Effector memory CD8-positive, alpha-beta T cell (primary cell): ENCODE data around the gene CEP85L.

Experiments
- ATAC-seq: fragments of 150-1000 bp; cut with Tn5 transposase; replicated peaks from 2 replicates; pipeline ENCODE4 v1.10.0; 2021; ENCODE audit warnings: mild to moderate bottlenecking, moderate library complexity
- DNase-seq, 3 experiments: peaks; one replicate each; pipeline ENCODE4 v3.0.0; 2021
- H3K27ac Mint-ChIP-seq, 2 donors: one replicate each; pipeline ENCODE4 v1.8.0; 2022; ENCODE audit warnings: mild to moderate bottlenecking in 2 of 2, mixed read lengths in 2 of 2, moderate library complexity in 2 of 2
- H3K27me3 Mint-ChIP-seq, 2 donors: one replicate each; pipeline ENCODE4 v1.8.0; 2022; ENCODE audit warnings: mixed read lengths in 2 of 2
- H3K36me3 Mint-ChIP-seq: one replicate; pipeline ENCODE4 v1.8.0; 2022; ENCODE audit warnings: mild to moderate bottlenecking, moderate library complexity, mixed read lengths; ENCODE audit not compliant: insufficient read depth
- H3K4me1 Mint-ChIP-seq, 2 donors: one replicate each; pipeline ENCODE4 v1.8.0; 2022; ENCODE audit warnings: low read depth in 2 of 2, mixed read lengths in 2 of 2
- H3K4me3 Mint-ChIP-seq, 2 donors: one replicate each; pipeline ENCODE4 v1.8.0; 2022; ENCODE audit warnings: mild to moderate bottlenecking in 2 of 2, mixed read lengths in 2 of 2, moderate library complexity in 2 of 2
- H3K9me3 Mint-ChIP-seq, 2 donors: one replicate each; pipeline ENCODE4 v1.8.0; 2022; ENCODE audit warnings: mixed read lengths in 2 of 2

The CEP85L gene

GRCh38 chr6:118524686-118525085 lies 126.7 kb downstream of the CEP85L start:
- Mint-ChIP-seq H3K9me3 (no peaks in the 10 kb centered on the region), H3K27ac (peak overlapping the region in 1 of 2 donors; percentile 5), H3K4me1 (peaks cover 21 to 28% of the 10 kb centered on the region in 2 donors), H3K27me3 (no peaks in the 10 kb centered on the region), H3K4me3 (no peak overlapping the region), H3K36me3 (peaks cover 29% of the 10 kb centered on the region)
- ATAC-seq (peak; percentile 27), DNase-seq (no peak)

GRCh38 chr6:118523216-118523615 lies 128.2 kb downstream of the CEP85L start:
- DNase-seq (no peak), ATAC-seq (no peak)
- H3K4me3 Mint-ChIP-seq, result no peak overlapping the region
- peaks cover 34% of the 10 kb centered on the region for H3K36me3 Mint-ChIP-seq
- H3K9me3 Mint-ChIP-seq, result no peaks in the 10 kb centered on the region
- H3K4me1 Mint-ChIP-seq, result peaks cover 17 to 30% of the 10 kb centered on the region in 2 donors
- H3K27me3 Mint-ChIP-seq, result no peaks in the 10 kb centered on the region
- H3K27ac Mint-ChIP-seq, result no peak overlapping the region

GRCh38 chr6:118522422-118522821 lies 129.0 kb downstream of the CEP85L start:
- Mint-ChIP-seq H3K9me3 (no peaks in the 10 kb centered on the region), H3K4me1 (peaks cover 21 to 34% of the 10 kb centered on the region in 2 donors), H3K27me3 (no peaks in the 10 kb centered on the region), H3K36me3 (peaks cover 34% of the 10 kb centered on the region), H3K4me3 (no peak overlapping the region), H3K27ac (no peak overlapping the region)
- no peak for ATAC-seq
- no peak for DNase-seq

GRCh38 chr6:118514689-118515088 lies 136.7 kb downstream of the CEP85L start:
- H3K4me3 Mint-ChIP-seq, result no peak overlapping the region
- peaks cover 18 to 64% of the 10 kb centered on the region in 2 donors for H3K4me1 Mint-ChIP-seq
- DNase-seq (no peak), ATAC-seq (no peak)
- peak overlapping the region in 1 of 2 donors; percentile 15 for H3K27ac Mint-ChIP-seq
- H3K9me3 Mint-ChIP-seq, result no peaks in the 10 kb centered on the region
- peaks cover 13% of the 10 kb centered on the region for H3K36me3 Mint-ChIP-seq
- H3K27me3 Mint-ChIP-seq, result no peaks in the 10 kb centered on the region

- H3K27ac Mint-ChIP-seq, result peak overlapping the region; percentile 15 to 69
- H3K4me3 Mint-ChIP-seq, result no peak overlapping the region
- peaks cover 5% of the 10 kb centered on the region for H3K36me3 Mint-ChIP-seq
- no peaks in the 10 kb centered on the region for H3K9me3 Mint-ChIP-seq
- peaks cover 16 to 50% of the 10 kb centered on the region in 2 donors for H3K4me1 Mint-ChIP-seq
- DNase-seq, result no peak
- H3K27me3 Mint-ChIP-seq, result no peaks in the 10 kb centered on the region
- ATAC-seq, result no peak
These were observed 139.3 kb downstream of the CEP85L start for GRCh38 chr6:118511930-118512715.

GRCh38 chr6:118509009-118509617 lies 142.3 kb downstream of the CEP85L start:
- Mint-ChIP-seq H3K9me3 (no peaks in the 10 kb centered on the region), H3K36me3 (peaks cover 5% of the 10 kb centered on the region), H3K4me3 (no peak overlapping the region), H3K27me3 (no peaks in the 10 kb centered on the region), H3K4me1 (peaks cover 13 to 36% of the 10 kb centered on the region in 2 donors), H3K27ac (peak overlapping the region in 1 of 2 donors; percentile 24)
- DNase-seq (no peak), ATAC-seq (no peak)

GRCh38 chr6:118507636-118508035 lies 143.8 kb downstream of the CEP85L start:
- no peaks in the 10 kb centered on the region for H3K27me3 Mint-ChIP-seq
- ATAC-seq (no peak), DNase-seq (no peak)
- peaks cover 17% of the 10 kb centered on the region for H3K36me3 Mint-ChIP-seq
- no peak overlapping the region for H3K4me3 Mint-ChIP-seq
- no peaks in the 10 kb centered on the region for H3K9me3 Mint-ChIP-seq
- H3K4me1 Mint-ChIP-seq, result peaks cover 12 to 24% of the 10 kb centered on the region in 2 donors
- H3K27ac Mint-ChIP-seq, result peak overlapping the region in 1 of 2 donors; percentile 9

GRCh38 chr6:118506071-118506638 lies 145.2 kb downstream of the CEP85L start:
- Mint-ChIP-seq H3K9me3 (no peaks in the 10 kb centered on the region), H3K4me3 (no peak overlapping the region), H3K4me1 (peaks cover 8 to 19% of the 10 kb centered on the region in 2 donors), H3K36me3 (peaks cover 21% of the 10 kb centered on the region), H3K27ac (no peak overlapping the region), H3K27me3 (no peaks in the 10 kb centered on the region)
- DNase-seq (no peak), ATAC-seq (no peak)

- Mint-ChIP-seq H3K27me3 (no peaks in the 10 kb centered on the region), H3K27ac (no peak overlapping the region), H3K9me3 (no peaks in the 10 kb centered on the region), H3K4me1 (peaks cover 11 to 24% of the 10 kb centered on the region in 2 donors), H3K4me3 (no peak overlapping the region), H3K36me3 (peaks cover 23% of the 10 kb centered on the region)
- no peak for ATAC-seq
- no peak for DNase-seq
These were observed 145.7 kb downstream of the CEP85L start for GRCh38 chr6:118505656-118506055.

- H3K9me3 Mint-ChIP-seq, result no peaks in the 10 kb centered on the region
- no peaks in the 10 kb centered on the region for H3K27me3 Mint-ChIP-seq
- no peak overlapping the region for H3K27ac Mint-ChIP-seq
- ATAC-seq (no peak), DNase-seq (no peak)
- peaks cover 23% of the 10 kb centered on the region for H3K36me3 Mint-ChIP-seq
- H3K4me3 Mint-ChIP-seq, result no peak overlapping the region
- peaks cover 14 to 27% of the 10 kb centered on the region in 2 donors for H3K4me1 Mint-ChIP-seq
These were observed 146.8 kb downstream of the CEP85L start for GRCh38 chr6:118504611-118505010.

- Mint-ChIP-seq H3K36me3 (peaks cover 26% of the 10 kb centered on the region), H3K27ac (no peak overlapping the region), H3K4me1 (peaks cover 11 to 27% of the 10 kb centered on the region in 2 donors), H3K4me3 (no peak overlapping the region), H3K27me3 (no peaks in the 10 kb centered on the region), H3K9me3 (no peaks in the 10 kb centered on the region)
- no peak for ATAC-seq
- no peak for DNase-seq
These were observed 149.2 kb downstream of the CEP85L start for GRCh38 chr6:118502169-118502568.

GRCh38 chr6:118501765-118502164 lies 149.6 kb downstream of the CEP85L start:
- Mint-ChIP-seq H3K36me3 (peaks cover 26% of the 10 kb centered on the region), H3K27ac (peak overlapping the region; percentile 11 to 84), H3K4me3 (no peak overlapping the region), H3K9me3 (no peaks in the 10 kb centered on the region), H3K4me1 (peaks cover 9 to 23% of the 10 kb centered on the region in 2 donors), H3K27me3 (no peaks in the 10 kb centered on the region)
- DNase-seq (no peak), ATAC-seq (no peak)

GRCh38 chr6:118501099-118501498 lies 150.3 kb downstream of the CEP85L start:
- H3K27ac Mint-ChIP-seq, result peak overlapping the region; percentile 11 to 84
- H3K9me3 Mint-ChIP-seq, result no peaks in the 10 kb centered on the region
- no peak for ATAC-seq
- no peak for DNase-seq
- no peaks in the 10 kb centered on the region for H3K27me3 Mint-ChIP-seq
- peaks cover 26% of the 10 kb centered on the region for H3K36me3 Mint-ChIP-seq
- H3K4me3 Mint-ChIP-seq, result no peak overlapping the region
- H3K4me1 Mint-ChIP-seq, result peaks cover 7 to 19% of the 10 kb centered on the region in 2 donors
